Stomach (tissue), 4 donors: ENCODE results near the gene ADCY9.

Experiments used
- CTCF ChIP-seq, 7 experiments: fragments of 450-650 bp in 4 of 7; fragments of 200-600 bp in 3 of 7; sonication (generic) in 3 of 7; IDR thresholded peaks; one replicate each; pipeline ENCODE4 v1.5.1; 2016 to 2019; ENCODE audit warnings: antibody characterized with exemption in 7 of 7, control low read depth in 2 of 7, mild to moderate bottlenecking in 1 of 7
- POLR2A ChIP-seq, 4 donors: fragments of 450-650 bp; IDR thresholded peaks; one replicate each; pipeline ENCODE4 v1.6.1; 2016; ENCODE audit warnings: antibody characterized with exemption in 4 of 4, control low read depth in 2 of 4, mild to moderate bottlenecking in 1 of 4, moderate library complexity in 1 of 4
- POLR2AphosphoS5 ChIP-seq, 3 donors: sonication (generic); formaldehyde crosslinking; IDR thresholded peaks; one replicate each; pipeline ENCODE4 v1.6.1; 2016; ENCODE audit warnings: antibody characterized with exemption in 3 of 3

GRCh38 chr16:4025428-4025827 is 90.8 kb downstream of the ADCY9 start:
- TF ChIP-seq CTCF (IDR thresholded peaks at IDR 0.05), result no peak
- no peak for TF ChIP-seq POLR2A (IDR thresholded peaks at IDR 0.05)
- no peak for TF ChIP-seq POLR2AphosphoS5 (IDR thresholded peaks at IDR 0.05)
